ENCODE results near the gene CELF2. TPM values are rescaled to one million over a fixed set of nuclear protein-coding genes. Genes with fewer than 3 reads are reported as not detected.
"Not testable (repeated sequence)": the region's sequence is repeated elsewhere in the genome, so short reads cannot be mapped to it uniquely, and the experiment has no call there.

The CELF2 gene
- total RNA-seq, 1 donor from 2014 or later = 3.8 TPM

GRCh38 chr10:10994360-10994759 lies 23.3 kb upstream of the CELF2 start:
- no peak overlapping the region for H3K27ac Mint-ChIP-seq
- TF ChIP-seq, protein P1, sequence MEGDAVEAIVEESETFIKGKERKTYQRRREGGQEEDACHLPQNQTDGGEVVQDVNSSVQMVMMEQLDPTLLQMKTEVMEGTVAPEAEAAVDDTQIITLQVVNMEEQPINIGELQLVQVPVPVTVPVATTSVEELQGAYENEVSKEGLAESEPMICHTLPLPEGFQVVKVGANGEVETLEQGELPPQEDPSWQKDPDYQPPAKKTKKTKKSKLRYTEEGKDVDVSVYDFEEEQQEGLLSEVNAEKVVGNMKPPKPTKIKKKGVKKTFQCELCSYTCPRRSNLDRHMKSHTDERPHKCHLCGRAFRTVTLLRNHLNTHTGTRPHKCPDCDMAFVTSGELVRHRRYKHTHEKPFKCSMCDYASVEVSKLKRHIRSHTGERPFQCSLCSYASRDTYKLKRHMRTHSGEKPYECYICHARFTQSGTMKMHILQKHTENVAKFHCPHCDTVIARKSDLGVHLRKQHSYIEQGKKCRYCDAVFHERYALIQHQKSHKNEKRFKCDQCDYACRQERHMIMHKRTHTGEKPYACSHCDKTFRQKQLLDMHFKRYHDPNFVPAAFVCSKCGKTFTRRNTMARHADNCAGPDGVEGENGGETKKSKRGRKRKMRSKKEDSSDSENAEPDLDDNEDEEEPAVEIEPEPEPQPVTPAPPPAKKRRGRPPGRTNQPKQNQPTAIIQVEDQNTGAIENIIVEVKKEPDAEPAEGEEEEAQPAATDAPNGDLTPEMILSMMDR (IDR thresholded peaks at IDR 0.05; ENCODE audit: unreplicated experiment) = no peak
- H3K27me3 Mint-ChIP-seq = peaks cover 56% of the 10 kb centered on the region
- H3K4me3 Mint-ChIP-seq (ENCODE audit: low read depth) = no peak overlapping the region
- no peaks in the 10 kb centered on the region for H3K36me3 Mint-ChIP-seq (ENCODE audit: insufficient read depth)
- no peak for DNase-seq (ENCODE audit: low spot score, unreplicated experiment)
- no peaks in the 10 kb centered on the region for H3K4me1 Mint-ChIP-seq (ENCODE audit: low read depth)
- peaks cover 13% of the 10 kb centered on the region for H3K9me3 Mint-ChIP-seq (ENCODE audit: low read depth)

DNA sequence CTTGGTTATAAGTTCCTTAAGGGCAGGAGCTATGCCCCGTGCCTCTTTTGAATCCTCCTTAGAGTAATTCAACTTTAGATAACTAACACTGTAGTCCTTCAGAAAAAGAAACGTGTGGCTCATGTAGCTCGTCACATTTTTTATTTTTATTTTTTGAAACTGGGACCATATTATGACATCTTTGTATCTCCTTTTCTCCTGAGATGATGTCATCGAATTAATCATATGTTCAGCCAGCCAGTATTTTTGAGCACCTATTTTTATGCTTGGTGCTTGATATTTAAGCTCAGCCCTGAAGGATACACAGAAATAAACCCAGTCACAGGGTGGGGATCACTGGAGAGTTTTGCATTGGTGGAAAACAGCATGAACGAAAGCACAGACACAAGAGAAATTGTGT lies 22.6 kb upstream of the CELF2 start:
- H3K4me1 Mint-ChIP-seq (ENCODE audit: low read depth) = peaks cover 2% of the 10 kb centered on the region
- no peak overlapping the region for H3K4me3 Mint-ChIP-seq (ENCODE audit: low read depth)
- H3K27me3 Mint-ChIP-seq = peaks cover 59% of the 10 kb centered on the region
- TF ChIP-seq, protein P1 (IDR thresholded peaks at IDR 0.05; ENCODE audit: unreplicated experiment) = no peak
- DNase-seq (ENCODE audit: low spot score, unreplicated experiment) = no peak
- H3K27ac Mint-ChIP-seq = no peak overlapping the region
- peaks cover 13% of the 10 kb centered on the region for H3K9me3 Mint-ChIP-seq (ENCODE audit: low read depth)
- H3K36me3 Mint-ChIP-seq (ENCODE audit: insufficient read depth) = no peaks in the 10 kb centered on the region

DNA sequence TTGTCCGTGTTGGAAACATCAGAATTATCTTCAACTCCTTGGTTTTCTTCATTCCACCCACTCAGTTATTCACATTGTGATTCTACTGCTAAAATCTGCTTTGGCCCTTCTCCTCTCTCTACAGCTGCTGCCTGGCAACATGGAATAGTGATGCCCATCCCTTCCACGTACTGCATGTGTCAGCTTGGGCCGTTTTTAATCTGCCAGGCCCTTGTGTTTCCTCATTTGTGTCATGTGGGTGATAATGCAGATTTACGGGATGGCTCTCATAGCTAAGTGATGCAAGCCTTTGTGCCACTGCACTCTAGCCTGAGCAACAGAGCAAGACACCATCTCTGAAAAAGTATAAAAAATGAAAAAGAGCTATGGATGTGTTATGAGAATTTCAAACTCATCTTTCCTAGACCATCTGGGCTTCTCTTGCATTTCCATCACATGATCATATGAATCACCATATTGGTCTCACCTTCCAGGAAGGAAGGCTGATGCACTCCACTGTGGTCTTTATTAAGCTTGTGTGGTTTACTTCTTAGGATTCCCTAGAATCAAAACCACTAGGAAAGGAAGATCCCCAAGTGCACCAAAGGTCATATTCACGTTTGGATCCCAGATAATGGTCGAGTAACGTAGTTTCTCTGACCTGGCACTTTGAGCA lies 20.6 kb upstream of the CELF2 start:
- peaks cover 64% of the 10 kb centered on the region for H3K27me3 Mint-ChIP-seq
- H3K9me3 Mint-ChIP-seq (ENCODE audit: low read depth) = peaks cover 13% of the 10 kb centered on the region
- no peak overlapping the region for H3K4me3 Mint-ChIP-seq (ENCODE audit: low read depth)
- H3K4me1 Mint-ChIP-seq (ENCODE audit: low read depth) = peaks cover 5% of the 10 kb centered on the region
- DNase-seq (ENCODE audit: low spot score, unreplicated experiment) = no peak
- H3K27ac Mint-ChIP-seq = no peak overlapping the region
- TF ChIP-seq, protein P1 (IDR thresholded peaks at IDR 0.05; ENCODE audit: unreplicated experiment) = no peak
- no peaks in the 10 kb centered on the region for H3K36me3 Mint-ChIP-seq (ENCODE audit: insufficient read depth)

DNA sequence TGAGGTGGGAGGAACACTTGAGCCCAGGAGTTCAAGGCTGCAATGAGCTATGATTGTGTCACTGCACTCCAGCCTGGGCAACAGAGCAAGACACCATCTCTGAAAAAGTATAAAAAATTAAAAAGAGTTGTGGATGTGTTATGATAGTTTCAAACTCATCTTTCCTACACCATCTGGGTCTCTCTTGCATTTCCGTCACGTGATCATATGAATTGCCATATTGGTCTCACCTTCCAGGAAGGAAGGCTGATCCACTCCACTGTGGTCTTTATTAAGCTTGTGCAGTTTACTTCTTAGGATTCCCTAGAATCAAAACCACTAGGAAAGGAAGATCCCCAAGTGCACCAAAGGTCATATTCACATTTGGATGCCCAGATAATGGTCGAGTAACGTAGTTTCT lies 18.2 kb upstream of the CELF2 start:
- not testable (repeated sequence) for H3K4me1 Mint-ChIP-seq (ENCODE audit: low read depth); H3K9me3 Mint-ChIP-seq (ENCODE audit: low read depth); H3K27ac Mint-ChIP-seq; H3K36me3 Mint-ChIP-seq (ENCODE audit: insufficient read depth); DNase-seq (ENCODE audit: low spot score, unreplicated experiment); H3K4me3 Mint-ChIP-seq (ENCODE audit: low read depth)
- H3K27me3 Mint-ChIP-seq = peaks cover 70% of the 10 kb centered on the region

DNA sequence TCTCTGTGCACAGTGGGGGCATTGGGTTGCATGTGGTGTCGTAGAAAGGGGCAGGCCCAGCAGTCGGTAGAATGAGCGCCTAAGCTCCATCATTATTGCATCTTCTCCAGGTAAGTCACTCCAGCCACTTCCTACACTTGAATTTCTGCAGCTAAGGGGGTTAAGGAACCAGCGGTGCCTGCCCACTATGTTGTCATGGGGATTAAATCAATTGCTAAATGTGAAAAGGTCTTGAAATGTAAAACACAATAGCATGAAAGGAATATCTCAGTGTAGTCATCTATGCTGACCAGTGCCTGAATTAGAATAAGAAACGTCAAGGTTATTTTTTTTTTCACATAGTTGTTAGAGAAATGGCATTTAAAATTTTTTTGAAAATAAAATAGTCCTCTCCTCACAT lies 15.2 kb upstream of the CELF2 start:
- no peak for DNase-seq (ENCODE audit: low spot score, unreplicated experiment)
- H3K4me1 Mint-ChIP-seq (ENCODE audit: low read depth) = peaks cover 19% of the 10 kb centered on the region
- no peaks in the 10 kb centered on the region for H3K36me3 Mint-ChIP-seq (ENCODE audit: insufficient read depth)
- TF ChIP-seq, protein P1 (IDR thresholded peaks at IDR 0.05; ENCODE audit: unreplicated experiment) = no peak
- H3K27ac Mint-ChIP-seq = no peak overlapping the region
- H3K27me3 Mint-ChIP-seq = peaks cover 74% of the 10 kb centered on the region
- no peak overlapping the region for H3K4me3 Mint-ChIP-seq (ENCODE audit: low read depth)
- no peaks in the 10 kb centered on the region for H3K9me3 Mint-ChIP-seq (ENCODE audit: low read depth)

GRCh38 chr10:11002916-11003315 lies 14.8 kb upstream of the CELF2 start:
- TF ChIP-seq, protein P1 (IDR thresholded peaks at IDR 0.05; ENCODE audit: unreplicated experiment) = no peak
- DNase-seq (ENCODE audit: low spot score, unreplicated experiment) = no peak
- no peak overlapping the region for H3K27ac Mint-ChIP-seq
- no peak overlapping the region for H3K4me3 Mint-ChIP-seq (ENCODE audit: low read depth)
- H3K36me3 Mint-ChIP-seq (ENCODE audit: insufficient read depth) = no peaks in the 10 kb centered on the region
- H3K27me3 Mint-ChIP-seq = peaks cover 75% of the 10 kb centered on the region
- peaks cover 19% of the 10 kb centered on the region for H3K4me1 Mint-ChIP-seq (ENCODE audit: low read depth)
- no peaks in the 10 kb centered on the region for H3K9me3 Mint-ChIP-seq (ENCODE audit: low read depth)
